Uterus (tissue), 4 donors: Measurements from ENCODE around the gene MAGI2. TPM values are rescaled to one million over a fixed set of nuclear protein-coding genes. Genes with fewer than 3 reads are reported as not detected.

Experiments
- DNase-seq, 2 donors: peaks; one replicate each; pipeline ENCODE4 v3.0.0-alpha.2; 2019 to 2020
- H3K27ac ChIP-seq, 2 donors: fragments of 200-600 bp; sonication (generic); 1 replicate in 1 of 2; 2 replicates in 1 of 2; pipeline ENCODE4 v1.5.1; 2016 to 2018
- H3K27me3 ChIP-seq, 2 donors: fragments of 200-600 bp; sonication (generic); one replicate each; pipeline ENCODE4 v1.5.1; 2018 to 2019; ENCODE audit warnings: control low read depth in 1 of 2
- H3K36me3 ChIP-seq, 2 donors: fragments of 200-600 bp; sonication (generic); one replicate each; pipeline ENCODE4 v1.5.1; 2019; ENCODE audit warnings: control low read depth in 1 of 2
- H3K4me1 ChIP-seq, 2 donors: fragments of 200-600 bp; sonication (generic); one replicate each; pipeline ENCODE4 v1.5.1; 2018 to 2019; ENCODE audit warnings: control low read depth in 1 of 2
- H3K4me3 ChIP-seq, 2 donors: fragments of 200-600 bp; sonication (generic); 1 replicate in 1 of 2; 2 replicates in 1 of 2; pipeline ENCODE4 v1.5.1; 2018 to 2019; ENCODE audit warnings: mild to moderate bottlenecking in 1 of 2
- H3K9me3 ChIP-seq, 2 donors: fragments of 200-600 bp; sonication (generic); one replicate each; pipeline ENCODE4 v1.5.1; 2019; ENCODE audit warnings: control low read depth in 1 of 2
- POLR2A ChIP-seq, 2 donors: fragments of 450-650 bp; IDR thresholded peaks; one replicate each; pipeline ENCODE4 v1.6.1; 2016; ENCODE audit warnings: antibody characterized with exemption in 2 of 2, mild to moderate bottlenecking in 1 of 2, moderate library complexity in 1 of 2
- intact Hi-C: fragments of 100-400 bp; cut with DNase I; formaldehyde crosslinking; loops from one replicate; pipeline ENCODE4 v1.15.1; 2023; ENCODE audit warnings: low total_unique reads
- total RNA-seq, 4 donors: library from RNA; depleted of rRNA in 3 of 4; stranded (reverse); fragments of >200 nt in 3 of 4; gene quantifications; one replicate each; pipeline versions ENCODE4 v1.1.0 to v1.2.4, GENCODE V29; 2014 to 2023
- TF ChIP-seq, protein P1 (sequence below), 4 experiments: fragments of 200-600 bp in 2 of 4; fragments of 450-650 bp in 2 of 4; sonication (generic) in 2 of 4; IDR thresholded peaks; one replicate each; pipeline ENCODE4 v1.5.1; 2016 to 2019; ENCODE audit warnings: antibody characterized with exemption in 4 of 4, mild to moderate bottlenecking in 2 of 4, moderate library complexity in 1 of 4
- donor health status: DM: yes; HTN: yes; CAD: no.

MAGI2 gene
- total RNA-seq, 4 donors from 2014 or later, result 5.3 to 23.2 (median 13.8) TPM

DNA sequence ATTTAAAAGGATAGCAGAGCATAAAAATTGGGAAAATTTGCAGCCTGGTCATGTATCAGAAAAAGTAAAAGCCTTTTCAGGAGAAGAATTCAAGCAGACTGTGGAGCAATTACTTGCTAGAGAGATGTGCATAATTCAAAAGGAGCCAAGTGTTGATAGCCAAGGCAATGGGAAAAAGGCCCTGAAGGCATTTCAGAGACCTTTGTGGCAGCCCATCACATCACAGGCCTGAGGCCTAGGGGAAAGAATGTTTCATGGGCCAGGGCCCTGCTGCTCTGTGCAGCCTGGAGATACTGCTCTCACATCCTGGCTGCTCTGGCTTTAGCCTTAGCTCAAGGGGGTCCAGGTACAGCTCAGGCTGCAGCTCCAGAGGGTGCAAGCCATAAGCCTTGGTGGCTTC is 152.9 kb downstream of the MAGI2 start:
- DNase-seq, result no peak
- intact Hi-C loops, result no loop called here
- H3K27me3 ChIP-seq, result no peaks in the 10 kb centered on the region

DNA sequence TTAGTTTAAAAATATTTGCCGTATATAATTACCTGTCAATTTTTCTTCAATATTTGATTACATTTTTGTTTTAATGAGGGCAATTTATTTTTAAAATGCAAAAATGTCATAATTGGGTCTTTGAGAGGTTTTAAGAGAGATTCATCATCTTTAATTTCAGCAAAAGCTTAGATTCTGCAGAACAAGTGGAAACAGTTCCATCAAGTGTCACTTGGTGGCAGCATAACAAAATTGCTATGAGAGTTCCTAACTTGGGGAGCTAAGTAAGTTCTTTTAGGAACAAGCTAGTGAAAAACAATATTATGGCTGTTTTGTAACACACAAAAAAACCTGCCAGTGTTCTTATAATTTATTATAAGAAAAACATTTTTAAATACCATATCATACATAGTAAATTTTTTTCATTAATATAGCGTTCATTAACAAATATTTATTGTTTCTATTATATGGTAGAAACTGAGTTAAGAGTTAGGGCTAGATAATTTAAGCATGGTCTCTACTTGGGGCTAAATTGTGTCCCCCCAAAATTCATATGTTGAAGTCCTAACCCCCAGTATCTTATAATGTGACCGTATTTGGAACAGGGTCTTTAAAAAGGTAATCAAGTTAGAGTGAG is 155.2 kb downstream of the MAGI2 start:
- Histone ChIP-seq H3K4me1 (no peaks in the 10 kb centered on the region), H3K27ac (no peak overlapping the region), H3K9me3 (peaks cover 0 to 6% of the 10 kb centered on the region in 2 donors), H3K27me3 (no peaks in the 10 kb centered on the region), H3K36me3 (no peaks in the 10 kb centered on the region), H3K4me3 (no peak overlapping the region)
- intact Hi-C loops, result no loop called here
- DNase-seq, result peak in 1 of 2 donors; percentile 11
- TF ChIP-seq, protein P1, sequence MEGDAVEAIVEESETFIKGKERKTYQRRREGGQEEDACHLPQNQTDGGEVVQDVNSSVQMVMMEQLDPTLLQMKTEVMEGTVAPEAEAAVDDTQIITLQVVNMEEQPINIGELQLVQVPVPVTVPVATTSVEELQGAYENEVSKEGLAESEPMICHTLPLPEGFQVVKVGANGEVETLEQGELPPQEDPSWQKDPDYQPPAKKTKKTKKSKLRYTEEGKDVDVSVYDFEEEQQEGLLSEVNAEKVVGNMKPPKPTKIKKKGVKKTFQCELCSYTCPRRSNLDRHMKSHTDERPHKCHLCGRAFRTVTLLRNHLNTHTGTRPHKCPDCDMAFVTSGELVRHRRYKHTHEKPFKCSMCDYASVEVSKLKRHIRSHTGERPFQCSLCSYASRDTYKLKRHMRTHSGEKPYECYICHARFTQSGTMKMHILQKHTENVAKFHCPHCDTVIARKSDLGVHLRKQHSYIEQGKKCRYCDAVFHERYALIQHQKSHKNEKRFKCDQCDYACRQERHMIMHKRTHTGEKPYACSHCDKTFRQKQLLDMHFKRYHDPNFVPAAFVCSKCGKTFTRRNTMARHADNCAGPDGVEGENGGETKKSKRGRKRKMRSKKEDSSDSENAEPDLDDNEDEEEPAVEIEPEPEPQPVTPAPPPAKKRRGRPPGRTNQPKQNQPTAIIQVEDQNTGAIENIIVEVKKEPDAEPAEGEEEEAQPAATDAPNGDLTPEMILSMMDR (IDR thresholded peaks at IDR 0.05), result peak; percentile 46 to 66 (median 63)
- no peak for TF ChIP-seq POLR2A (IDR thresholded peaks at IDR 0.05)

More for the DNA sequence above, 152.9 kb downstream of the MAGI2 start:
- H3K4me3 ChIP-seq, result no peak overlapping the region
- no peaks in the 10 kb centered on the region for H3K4me1 ChIP-seq
- no peak overlapping the region for H3K27ac ChIP-seq
- no peaks in the 10 kb centered on the region for H3K36me3 ChIP-seq
- H3K9me3 ChIP-seq, result peaks cover 0 to 6% of the 10 kb centered on the region in 2 donors
- no peak for TF ChIP-seq POLR2A (IDR thresholded peaks at IDR 0.05)
- TF ChIP-seq, protein P1 (IDR thresholded peaks at IDR 0.05), result no peak

DNA sequence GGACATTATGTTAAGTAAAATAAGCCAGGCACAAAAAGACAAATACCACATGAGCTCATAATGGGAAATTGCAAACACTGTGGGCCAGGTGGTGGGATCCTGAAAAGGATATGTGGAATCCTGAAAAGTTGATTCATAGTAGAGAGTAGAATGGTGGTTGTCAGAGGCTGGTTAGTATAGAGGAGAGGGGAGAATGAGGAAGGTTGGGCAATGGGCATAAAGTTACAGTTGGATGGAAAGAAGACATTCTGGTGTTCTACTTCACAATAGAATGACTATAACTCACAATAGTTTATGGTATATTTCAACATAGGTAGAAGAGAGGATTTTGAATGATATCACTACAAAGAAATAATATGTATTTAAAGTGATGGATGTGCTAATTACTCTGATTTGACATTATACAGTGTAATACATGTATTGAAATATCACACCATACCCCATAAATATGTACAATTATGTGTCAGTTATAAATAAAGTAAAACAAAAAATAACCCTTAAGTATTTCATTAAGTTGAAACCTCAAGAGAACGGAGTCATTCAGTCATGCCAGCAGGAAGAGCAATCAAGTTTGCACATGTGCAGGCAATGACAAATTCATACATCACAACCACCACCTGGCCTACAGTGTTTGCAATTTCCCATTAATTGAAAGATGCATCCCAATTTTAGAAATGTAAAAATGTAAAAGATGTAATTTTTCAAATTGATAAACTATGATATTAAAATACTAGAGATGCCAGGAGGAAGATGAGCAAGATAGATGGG is 156.7 kb downstream of the MAGI2 start:
- no peak for DNase-seq
- intact Hi-C loops, result no loop called here
- peaks cover 0 to 6% of the 10 kb centered on the region in 2 donors for H3K9me3 ChIP-seq
- no peaks in the 10 kb centered on the region for H3K36me3 ChIP-seq
- TF ChIP-seq POLR2A (IDR thresholded peaks at IDR 0.05), result no peak
- TF ChIP-seq, protein P1 (IDR thresholded peaks at IDR 0.05), result no peak
- no peak overlapping the region for H3K27ac ChIP-seq
- no peaks in the 10 kb centered on the region for H3K4me1 ChIP-seq
- no peaks in the 10 kb centered on the region for H3K27me3 ChIP-seq
- no peak overlapping the region for H3K4me3 ChIP-seq

GRCh38 chr7:79293655-79294142 is 159.8 kb downstream of the MAGI2 start:
- H3K36me3 ChIP-seq, result no peaks in the 10 kb centered on the region
- no peaks in the 10 kb centered on the region for H3K4me1 ChIP-seq
- intact Hi-C loops, result no loop called here
- DNase-seq, result no peak
- H3K27me3 ChIP-seq, result no peaks in the 10 kb centered on the region
- H3K9me3 ChIP-seq, result no peaks in the 10 kb centered on the region
- TF ChIP-seq, protein P1 (IDR thresholded peaks at IDR 0.05), result no peak
- TF ChIP-seq POLR2A (IDR thresholded peaks at IDR 0.05), result no peak
- no peak overlapping the region for H3K27ac ChIP-seq
- H3K4me3 ChIP-seq, result no peak overlapping the region

DNA sequence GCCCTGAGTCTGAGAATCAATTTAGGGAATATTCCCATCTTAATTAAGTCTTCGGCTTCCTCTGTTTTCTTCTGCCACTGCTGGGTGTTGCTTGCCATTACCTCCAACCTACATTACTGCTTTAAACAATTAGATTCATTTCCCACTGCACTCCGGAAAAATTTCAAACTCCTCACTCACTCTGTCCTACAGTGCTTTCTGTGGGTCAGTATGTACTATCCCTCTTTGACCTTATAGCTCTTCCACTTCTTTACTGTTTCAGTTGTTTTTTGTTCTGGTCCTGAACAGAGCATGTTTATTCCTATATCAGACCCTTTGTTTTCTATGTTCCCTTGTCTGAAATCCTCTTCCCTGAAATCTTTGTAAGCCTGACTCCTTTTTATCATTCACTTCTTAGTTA is 160.6 kb downstream of the MAGI2 start:
- intact Hi-C loops, result no loop called here
- H3K9me3 ChIP-seq, result no peaks in the 10 kb centered on the region
- TF ChIP-seq, protein P1 (IDR thresholded peaks at IDR 0.05), result no peak
- no peaks in the 10 kb centered on the region for H3K27me3 ChIP-seq
- no peak overlapping the region for H3K27ac ChIP-seq
- H3K4me3 ChIP-seq, result no peak overlapping the region
- no peaks in the 10 kb centered on the region for H3K4me1 ChIP-seq
- no peaks in the 10 kb centered on the region for H3K36me3 ChIP-seq
- no peak for DNase-seq
